ELF-1 (cell line): ENCODE measurements around the gene RNF111.
"Not testable (repeated sequence)": the region's sequence is repeated elsewhere in the genome, so short reads cannot be mapped to it uniquely, and the experiment has no call there.

Source experiments
- DNase-seq: peaks from one replicate; pipeline ENCODE4 v3.0.0-alpha.2; 2016; ENCODE audit warnings: low read depth, low spot score

The RNF111 gene

DNA sequence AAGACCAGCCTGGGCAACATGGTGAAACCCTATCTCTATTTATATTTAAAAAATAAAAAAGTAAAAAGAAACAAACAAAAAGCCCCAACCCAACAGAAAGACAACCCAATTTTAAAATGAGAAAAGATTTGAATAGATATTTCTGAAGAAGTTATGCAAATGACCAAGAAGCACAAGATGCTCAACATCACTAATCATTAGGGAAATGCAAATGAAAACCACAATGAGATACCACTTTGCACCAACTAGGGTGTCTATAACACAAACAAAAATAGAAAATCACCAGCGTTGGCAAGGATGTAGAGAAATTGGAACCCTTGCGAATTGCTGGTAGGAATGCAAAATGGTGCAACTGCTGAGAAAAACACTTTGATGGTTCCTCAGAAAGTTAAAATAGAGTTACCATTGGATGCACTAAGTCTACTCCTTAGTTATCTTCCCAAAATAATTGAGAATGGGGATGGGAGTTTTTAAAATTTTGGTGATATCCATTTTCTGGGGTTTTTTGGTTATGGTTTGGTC lies 71.7 kb downstream of the RNF111 start:
- DNase-seq = no peak

DNA sequence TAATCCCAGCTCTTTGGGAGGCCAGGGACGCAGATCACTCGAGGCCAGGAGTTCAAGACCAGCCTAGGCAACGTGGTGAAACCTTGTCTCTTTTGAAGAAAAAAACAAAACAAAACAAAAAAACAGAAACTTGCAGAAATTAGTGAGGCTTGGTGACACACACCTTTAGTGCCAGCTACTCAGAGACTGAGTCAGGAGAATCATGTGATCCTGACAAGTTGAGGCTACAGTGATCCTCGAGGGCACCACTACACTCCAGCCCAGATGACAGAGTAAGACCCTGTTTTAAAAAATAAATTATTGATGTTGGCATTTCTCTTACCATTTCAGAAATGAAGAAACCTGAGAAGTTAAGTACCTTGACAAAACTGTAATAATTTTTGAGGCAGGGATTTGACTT lies 72.9 kb downstream of the RNF111 start:
- DNase-seq = no peak

DNA sequence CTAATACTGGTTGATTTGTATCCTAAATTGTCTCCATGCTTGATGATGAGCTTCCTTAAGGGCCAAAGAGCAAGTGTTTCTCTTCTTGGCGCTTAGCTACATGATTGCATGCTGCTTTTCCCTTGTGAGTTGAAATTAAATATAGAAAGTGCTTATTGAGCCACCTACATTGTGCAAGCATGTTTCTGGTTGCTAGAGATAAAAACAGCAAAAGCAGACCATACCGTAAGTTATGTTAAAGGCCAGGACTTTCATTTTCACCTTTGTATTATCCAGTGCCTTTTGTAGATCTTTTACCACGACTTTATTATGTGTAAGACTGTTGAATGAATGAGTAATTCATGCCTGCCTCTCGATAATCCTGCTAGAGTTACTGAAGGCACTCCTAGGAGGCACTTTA lies 75.6 kb downstream of the RNF111 start:
- DNase-seq = no peak

DNA sequence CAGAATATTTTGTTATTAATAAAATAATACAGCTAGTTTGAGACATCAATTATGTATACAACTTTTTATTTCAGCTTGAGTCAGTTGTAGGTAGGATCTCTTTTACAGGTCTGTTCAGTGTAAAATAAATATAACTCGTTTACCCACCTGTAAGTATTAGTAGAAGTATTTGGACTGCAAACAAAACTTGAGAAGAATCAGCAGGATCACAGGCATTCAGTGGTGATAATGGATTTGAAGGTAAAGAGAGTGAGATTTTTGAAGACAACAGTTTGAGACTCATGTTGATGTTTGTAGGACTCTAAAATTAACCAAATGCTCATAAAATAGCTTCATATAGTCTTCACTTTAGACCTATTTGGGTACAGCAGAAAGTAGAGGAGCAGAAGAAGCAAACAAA lies 82.0 kb downstream of the RNF111 start:
- DNase-seq = no peak

DNA sequence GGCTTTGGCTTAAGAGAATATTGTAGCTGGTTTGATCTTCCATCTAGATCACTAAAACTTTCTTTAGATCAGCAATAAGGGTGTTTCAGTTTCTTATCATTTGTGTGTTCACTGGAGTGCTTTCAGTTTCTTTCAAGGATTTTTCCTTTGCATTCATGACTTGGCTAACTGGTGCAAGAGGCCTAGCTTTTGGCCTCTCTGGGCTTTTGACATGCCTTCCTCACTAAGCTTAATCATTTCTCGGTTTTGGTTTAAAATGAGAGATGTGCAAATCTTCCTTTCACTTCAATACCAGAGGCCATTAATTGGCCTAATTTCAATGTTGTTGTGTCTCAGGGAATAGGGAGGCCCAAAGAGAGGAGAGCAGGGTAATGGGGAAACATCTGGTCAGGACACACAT lies 87.1 kb downstream of the RNF111 start:
- DNase-seq = no peak

DNA sequence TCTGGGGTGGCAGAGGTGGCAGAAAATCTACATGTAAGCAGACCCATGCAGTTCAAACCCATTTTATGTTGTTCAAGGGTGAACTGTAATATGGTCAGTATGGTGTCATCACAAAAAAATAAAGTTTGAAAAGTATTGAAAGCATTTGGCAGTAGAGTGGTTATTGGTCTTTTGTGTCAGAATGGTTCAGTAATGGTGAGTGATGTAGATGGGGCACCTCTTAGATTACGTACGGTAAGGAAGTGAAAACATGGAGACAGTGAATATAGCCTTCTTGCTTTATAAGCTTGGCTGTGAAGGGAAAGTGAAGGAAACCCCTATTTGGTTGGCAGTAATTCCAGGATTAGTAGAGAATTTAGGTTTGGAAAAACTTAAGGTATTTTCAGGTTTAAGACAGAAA lies 100.3 kb downstream of the RNF111 start:
- no peak for DNase-seq

DNA sequence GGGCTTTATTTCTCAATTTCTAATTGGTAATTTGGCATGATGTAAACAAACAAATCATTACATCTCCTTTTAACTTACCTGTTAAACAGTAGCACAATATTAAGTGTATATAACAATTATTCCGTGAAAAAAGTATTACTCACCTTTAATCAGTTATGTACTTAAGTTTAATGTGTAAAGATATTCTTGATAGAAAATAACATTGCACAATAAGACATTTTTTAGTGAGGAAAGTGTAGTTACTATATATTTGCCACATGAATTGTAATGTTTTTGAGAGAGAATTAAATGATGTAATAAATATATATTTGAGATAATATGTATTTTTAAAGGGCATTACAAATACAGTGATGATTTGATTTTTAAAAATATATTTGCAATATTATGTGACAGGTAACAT lies 106.6 kb downstream of the RNF111 start:
- no peak for DNase-seq

DNA sequence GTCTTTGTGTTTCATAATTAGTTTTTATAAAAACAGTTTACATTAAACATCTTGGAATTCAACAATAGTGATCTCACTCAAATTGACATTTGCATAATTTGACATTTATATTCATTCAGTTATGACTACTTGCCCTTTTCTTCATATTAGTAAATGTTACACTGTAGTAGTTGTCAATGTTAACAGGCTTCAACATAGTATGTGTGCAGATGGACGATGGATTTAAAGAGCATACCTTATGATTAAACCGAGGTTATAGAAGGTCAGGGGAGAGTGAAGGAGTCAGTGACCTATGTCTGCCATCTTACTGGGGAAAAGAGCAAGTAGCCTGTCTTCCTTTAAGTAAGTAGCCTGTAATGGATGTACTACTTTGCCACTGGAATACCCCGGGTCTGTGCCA lies 109.0 kb downstream of the RNF111 start:
- DNase-seq = no peak

DNA sequence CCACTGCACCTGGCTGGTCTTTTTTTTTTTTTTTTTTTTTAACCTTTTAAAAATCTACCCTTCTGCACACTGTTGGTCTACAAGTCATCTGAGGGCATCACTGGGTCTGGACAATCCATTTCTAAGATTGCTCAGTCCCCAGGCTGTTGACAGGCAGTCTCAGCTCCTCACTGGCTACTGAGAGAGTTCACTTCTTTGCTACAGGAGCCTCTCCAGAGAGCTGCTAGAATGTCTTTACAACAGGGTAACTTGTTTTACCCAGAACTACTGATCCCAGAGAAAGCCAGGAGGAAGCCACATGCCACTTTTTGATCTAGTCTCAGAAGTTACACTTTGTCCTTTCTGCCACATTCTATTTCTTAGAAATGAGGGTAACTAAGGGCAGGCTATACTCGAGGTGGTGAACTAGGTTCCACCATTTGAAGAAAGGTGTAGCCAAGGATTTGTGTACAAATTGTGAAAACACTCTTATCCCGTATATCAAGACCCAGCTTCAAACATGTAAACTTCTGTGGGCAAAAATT lies 111.8 kb downstream of the RNF111 start:
- DNase-seq = no peak

DNA sequence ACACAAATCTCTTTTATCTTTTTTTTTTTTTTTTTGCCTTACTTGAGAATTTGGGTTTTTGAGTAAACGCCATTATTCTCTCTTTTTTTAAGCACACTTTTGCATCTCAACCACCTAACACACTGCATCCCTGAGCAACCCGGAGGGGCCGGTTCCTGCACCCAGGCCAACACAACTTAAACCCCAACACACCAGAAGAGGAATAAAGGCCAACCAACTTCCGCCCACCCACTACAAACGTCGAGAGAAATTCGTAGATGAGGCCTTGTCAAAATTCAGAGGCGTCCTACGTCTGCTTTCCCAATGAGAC lies 117.1 kb downstream of the RNF111 start:
- no peak for DNase-seq

DNA sequence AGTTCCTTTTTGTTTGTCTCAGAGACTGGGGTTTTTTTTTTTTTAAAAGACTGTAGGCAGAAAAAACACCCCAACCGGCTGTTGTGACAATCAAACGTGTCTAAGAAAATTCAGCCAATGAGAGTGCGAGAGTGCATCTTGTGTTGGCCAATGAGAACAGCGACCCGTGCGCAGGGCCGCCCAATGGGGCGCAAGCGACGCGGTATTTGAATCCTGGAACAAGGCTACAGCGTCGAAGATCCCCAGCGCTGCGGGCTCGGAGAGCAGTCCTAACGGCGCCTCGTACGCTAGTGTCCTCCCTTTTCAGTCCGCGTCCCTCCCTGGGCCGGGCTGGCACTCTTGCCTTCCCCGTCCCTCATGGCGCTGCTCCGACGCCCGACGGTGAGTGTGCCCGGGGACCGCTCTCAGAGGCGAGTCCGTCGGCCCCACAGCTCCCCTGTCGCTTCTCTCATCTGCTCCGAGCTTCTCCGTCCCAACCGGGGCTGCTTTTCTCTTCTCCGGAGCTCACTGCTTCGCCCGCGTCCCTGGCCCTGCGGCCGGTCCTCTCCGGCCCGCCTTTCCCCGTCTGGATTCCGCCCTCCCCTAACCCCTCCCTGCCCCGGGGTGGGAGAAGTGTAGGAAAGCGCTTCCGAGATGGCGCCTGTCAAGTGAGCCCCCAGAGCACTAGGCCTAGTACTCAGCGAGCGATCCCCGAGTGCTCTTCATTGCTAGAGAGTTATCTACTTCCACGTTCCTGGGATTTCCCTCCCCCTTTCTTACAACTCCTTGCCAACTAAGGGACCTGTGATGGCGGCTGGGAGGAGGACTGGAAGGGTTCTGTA lies 117.7 kb downstream of the RNF111 start, which contains the start of gene CCNB2:
Gene CCNB2, plus strand, starts transcription at position 235 of the 821 bp plus-strand sequence. Its CDS starts 123 bp downstream, at position 358.
- peak; percentile 97 for DNase-seq

DNA sequence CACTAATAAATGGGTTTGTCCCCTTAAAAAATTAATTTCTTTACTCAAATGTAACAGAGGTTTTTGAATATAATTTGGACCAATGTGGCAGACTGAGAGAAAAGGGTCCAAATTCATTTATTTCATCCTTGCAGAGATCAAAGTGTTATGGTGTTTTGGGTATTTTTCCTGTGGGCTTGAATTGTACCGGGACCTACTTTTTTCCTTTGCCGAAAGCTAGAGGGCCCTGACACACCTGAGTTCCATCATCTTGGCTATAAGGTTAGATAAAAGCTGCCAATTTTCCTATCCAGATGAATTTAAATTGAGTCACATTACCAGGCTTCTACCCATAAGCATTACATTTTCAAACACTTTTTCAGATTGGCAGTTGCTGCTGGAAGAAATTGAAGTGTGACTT lies 118.4 kb downstream of the RNF111 start:
- DNase-seq = no peak

DNA sequence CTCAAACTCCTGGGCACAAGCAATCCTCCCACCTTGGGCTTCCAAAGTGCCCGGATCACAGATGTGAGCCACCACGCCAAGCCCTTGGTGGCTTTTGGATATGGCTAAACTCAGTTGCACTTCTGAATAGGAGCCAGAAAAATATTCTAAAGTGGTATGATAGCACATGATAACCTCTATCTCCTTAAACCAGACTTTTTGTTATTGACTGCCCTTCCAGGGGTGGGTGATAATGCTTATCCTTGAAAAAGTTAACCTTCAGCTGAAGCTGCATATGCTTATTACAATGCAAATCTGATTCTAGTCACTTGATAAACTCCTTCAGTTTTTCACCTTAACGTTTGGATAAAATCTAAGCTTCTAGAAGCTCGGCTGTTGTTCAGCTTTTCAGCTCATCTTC lies 123.8 kb downstream of the RNF111 start:
- DNase-seq = no peak

DNA sequence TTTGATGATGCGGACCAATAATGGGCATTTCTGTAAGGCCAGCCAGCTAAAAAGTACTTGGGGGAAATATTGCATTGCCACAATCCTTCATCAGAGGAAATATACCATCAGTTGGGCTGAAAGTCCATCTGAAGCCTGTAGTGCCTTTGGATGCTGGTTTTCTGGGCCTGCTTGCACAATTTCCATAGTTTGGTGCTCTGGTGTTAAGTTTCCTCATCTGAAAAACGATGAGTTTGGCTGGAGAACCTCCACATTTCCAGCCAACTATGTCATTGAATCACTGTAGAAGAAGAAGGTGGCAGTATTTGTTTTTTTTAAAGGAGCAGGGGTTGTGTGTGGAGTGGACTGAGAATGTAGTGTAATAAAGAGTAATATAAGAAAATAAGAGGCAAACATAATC lies 127.6 kb downstream of the RNF111 start:
- DNase-seq = no peak

DNA sequence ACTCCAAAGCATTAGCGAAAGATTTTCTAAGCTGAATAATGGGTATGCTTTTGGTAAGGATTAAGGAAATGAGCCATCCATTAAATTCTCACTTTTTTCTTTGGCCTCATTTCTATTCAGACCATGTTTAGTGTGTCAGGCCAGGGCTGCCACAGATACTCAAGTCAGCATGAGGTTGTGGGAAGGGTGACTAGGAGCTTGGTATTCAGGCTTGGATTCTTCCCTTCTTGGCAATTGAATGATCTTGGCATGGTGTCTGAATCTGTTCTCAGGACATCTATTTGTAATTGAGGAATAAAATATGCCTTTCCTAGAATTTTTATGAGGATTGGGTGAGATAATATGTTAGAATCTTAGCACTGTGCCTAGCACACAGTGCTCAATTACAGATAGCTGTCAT lies 128.7 kb downstream of the RNF111 start:
- DNase-seq = no peak

DNA sequence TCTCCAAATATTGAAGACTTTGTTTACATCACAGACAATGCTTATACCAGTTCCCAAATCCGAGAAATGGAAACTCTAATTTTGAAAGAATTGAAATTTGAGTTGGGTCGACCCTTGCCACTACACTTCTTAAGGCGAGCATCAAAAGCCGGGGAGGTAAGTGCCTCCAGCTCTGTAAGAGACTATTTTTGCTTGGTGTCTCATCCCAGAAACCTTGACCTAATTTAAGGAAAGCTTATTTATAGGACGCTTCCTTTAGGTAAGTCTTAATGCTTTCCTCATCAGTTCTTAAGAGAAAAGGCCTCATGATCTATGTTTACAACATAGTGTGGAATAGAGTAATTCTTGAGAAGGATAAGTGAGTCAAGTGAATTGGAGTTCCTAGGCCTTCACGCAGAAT lies 129.3 kb downstream of the RNF111 start:
- DNase-seq = no peak

DNA sequence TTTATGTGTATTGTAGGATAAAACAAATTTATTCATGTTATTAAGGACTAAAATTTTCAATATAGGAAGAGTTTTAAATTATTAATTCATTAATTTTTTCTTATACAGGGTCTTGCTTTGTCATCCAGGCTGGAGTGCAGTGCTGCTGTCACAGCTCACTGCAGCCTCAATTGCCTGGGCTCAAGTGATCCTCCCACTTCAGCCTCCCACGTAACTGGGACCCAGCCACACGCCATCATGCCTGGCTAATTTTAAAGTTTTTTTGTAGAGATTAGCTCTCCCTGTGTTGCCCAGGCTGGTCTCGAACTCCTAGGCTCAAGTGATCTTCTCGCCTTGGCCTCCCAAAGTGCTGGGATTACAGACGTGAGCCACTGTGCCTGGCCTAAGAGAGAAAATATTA lies 132.2 kb downstream of the RNF111 start:
- DNase-seq = no peak

DNA sequence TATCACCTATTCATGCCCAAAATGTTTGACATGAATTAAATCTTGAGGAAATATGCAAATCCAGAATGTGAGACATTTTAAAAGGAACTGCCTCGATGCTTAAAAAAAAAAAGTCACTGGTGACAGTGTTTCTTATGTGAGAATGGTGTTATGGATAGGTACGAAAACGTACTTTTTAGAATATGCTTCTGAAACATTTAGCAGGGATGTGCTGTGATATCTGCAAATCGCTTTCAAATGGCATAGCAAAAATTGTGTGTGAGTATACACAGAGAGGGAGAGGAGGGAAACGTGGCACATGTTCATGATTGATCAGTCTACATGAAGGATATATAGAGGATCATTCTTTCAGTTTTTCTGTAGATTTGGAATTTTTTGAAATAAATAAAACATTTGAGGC lies 133.5 kb downstream of the RNF111 start:
- no peak for DNase-seq

DNA sequence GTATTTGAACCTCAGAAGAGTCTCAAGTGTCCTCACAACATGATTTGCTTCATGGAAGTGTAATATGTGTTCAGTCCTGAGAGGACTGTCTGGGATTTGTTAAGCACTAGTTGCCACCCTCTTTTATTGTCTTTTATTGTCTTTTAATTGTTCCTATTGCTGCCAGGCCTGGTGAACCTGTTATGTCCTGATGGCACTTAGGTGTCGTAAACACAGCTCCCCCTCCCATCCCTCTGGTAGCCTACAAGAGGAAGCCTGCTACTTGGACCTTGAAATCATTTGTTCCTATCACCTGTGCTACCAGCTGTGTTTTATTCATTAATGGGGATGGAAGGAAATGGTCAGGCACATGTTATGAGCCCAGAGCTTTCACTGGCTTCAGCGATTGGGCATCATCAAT lies 136.8 kb downstream of the RNF111 start:
- DNase-seq = no peak

DNA sequence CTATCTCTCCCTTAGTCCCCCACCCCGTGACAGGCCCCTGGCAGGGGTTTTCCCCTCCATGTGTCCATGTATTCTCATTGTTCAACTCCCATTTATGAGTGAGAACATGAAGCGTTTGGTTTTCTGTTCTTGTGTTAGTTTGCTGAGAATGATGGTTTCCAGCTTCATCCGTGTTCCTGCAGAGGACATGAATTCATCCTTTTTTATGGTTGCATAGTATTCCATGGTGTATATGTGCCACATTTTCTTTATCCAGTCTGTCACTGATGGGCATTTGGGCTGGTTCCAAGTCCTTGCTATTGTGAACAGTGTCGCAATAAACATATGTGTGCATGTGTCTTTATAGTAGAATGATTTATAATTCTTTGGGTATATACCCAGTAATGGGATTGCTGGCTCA lies 138.2 kb downstream of the RNF111 start:
- not testable (repeated sequence) for DNase-seq

DNA sequence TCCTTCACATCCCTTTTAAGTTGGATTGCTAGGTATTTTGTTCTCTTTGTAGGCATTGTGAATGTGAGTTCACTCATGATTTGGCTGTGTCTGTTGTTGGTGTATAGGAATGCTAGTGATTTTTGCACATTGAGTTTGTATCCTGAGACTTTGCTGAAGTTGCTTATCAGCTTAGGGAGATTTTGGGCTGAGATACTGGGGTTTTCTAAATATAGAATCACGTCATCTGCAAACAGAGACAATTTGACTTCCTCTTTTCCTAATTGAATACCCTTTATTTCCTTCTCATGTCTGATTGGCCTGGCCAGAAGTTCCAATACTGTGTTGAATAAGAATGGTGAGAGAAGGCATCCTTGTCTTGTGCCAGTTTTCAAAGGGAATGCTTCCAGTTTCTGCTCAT lies 139.8 kb downstream of the RNF111 start:
- DNase-seq = not testable (repeated sequence)

DNA sequence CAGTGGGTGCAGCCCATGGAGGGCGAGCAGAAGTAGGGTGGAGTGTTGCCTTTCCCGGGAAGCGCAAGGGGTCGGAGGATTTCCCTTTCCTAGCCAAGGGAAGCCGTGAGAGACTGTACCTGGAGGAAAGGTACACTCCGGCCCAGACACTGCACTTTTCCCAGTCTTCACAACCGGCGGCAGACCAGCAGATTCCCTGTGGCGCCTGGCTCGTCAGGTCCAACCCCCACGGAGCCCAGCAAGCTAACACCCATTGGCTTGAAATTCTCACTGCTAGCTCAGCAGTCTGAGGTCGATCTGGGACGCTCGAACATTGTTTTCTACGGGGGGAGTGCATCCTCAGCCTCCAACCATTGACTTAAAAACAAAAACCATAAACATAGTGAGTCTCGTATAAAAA lies 144.0 kb downstream of the RNF111 start:
- DNase-seq = no peak

DNA sequence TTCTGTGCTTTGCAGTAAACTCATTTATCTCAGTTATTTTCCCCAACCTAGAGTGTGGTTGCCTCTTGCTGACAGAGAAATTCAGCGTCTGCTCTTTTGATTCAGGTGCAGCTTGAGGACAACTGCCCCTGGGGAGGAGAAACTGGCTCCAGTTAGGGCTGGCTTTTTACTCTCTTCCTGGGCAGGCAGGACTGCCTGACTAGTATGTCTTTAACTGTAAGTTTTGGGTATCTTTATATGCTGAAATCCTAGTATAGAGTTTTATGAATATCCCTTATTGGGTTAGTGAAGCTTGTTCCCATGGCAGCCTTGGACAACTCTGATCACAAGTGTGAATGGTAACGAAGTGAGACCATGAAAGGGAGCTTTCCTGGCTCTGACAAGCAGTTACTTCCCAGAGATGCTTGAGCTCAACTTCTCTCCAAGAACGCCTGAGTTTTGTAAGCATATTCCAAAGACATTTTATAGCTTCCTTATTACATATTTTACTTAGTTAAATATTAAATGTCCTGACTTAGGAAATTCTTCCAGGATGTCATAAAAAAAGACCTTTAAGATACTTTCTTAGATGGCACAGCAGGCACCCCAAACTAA lies 144.6 kb downstream of the RNF111 start:
- DNase-seq = no peak
